Smooth muscle cell (in vitro differentiated cells): Measurements from ENCODE around the gene TMEM132E. TPM values are rescaled to one million over a fixed set of nuclear protein-coding genes. Genes with fewer than 3 reads are reported as not detected.

ENCODE experiments used
- DNase-seq: peaks from one replicate; lab custom pipeline; 2025; ENCODE audit not compliant: unreplicated experiment; lab: John Stamatoyannopoulos, UW
- H2AFZ ChIP-seq: fragments of 200-600 bp; sonication (generic); 2 replicates; pipeline ENCODE4 v1.6.0; 2016; ENCODE audit warnings: antibody characterized with exemption, low read depth, mild to moderate bottlenecking
- H3F3A ChIP-seq: fragments of 200-600 bp; sonication (generic); 2 replicates; pipeline ENCODE4 v1.6.0; 2017; ENCODE audit warnings: antibody characterized with exemption, low read depth
- H3K27ac ChIP-seq: fragments of 200-600 bp; sonication (generic); 2 replicates; pipeline ENCODE4 v1.5.1; 2016; ENCODE audit warnings: low read depth, mild to moderate bottlenecking
- H3K27me3 ChIP-seq: fragments of 200-600 bp; sonication (generic); 2 replicates; pipeline ENCODE4 v1.6.1; 2016; ENCODE audit warnings: low read depth, mild to moderate bottlenecking
- H3K36me3 ChIP-seq: fragments of 200-600 bp; sonication (generic); 2 replicates; pipeline ENCODE4 v1.5.1; 2016; ENCODE audit warnings: low read depth
- H3K4me1 ChIP-seq: fragments of 200-600 bp; sonication (generic); 2 replicates; pipeline ENCODE4 v1.5.1; 2016; ENCODE audit warnings: low read depth
- H3K4me2 ChIP-seq: fragments of 200-600 bp; sonication (generic); 2 replicates; pipeline ENCODE4 v1.6.0; 2016; ENCODE audit warnings: mild to moderate bottlenecking
- H3K4me3 ChIP-seq: fragments of 200-600 bp; sonication (generic); 2 replicates; pipeline ENCODE4 v1.5.1; 2016; ENCODE audit warnings: mild to moderate bottlenecking
- H3K79me2 ChIP-seq: fragments of 200-600 bp; sonication (generic); 2 replicates; pipeline ENCODE4 v1.6.0; 2016; ENCODE audit warnings: low read depth, mild to moderate bottlenecking
- H3K9ac ChIP-seq: fragments of 200-600 bp; sonication (generic); 2 replicates; pipeline ENCODE4 v1.6.0; 2016; ENCODE audit warnings: low read depth
- H3K9me3 ChIP-seq: fragments of 200-600 bp; sonication (generic); replicated peaks from 2 replicates; pipeline ENCODE4 v1.5.1; 2016; ENCODE audit warnings: low read depth
- H4K20me1 ChIP-seq: fragments of 200-600 bp; sonication (generic); 2 replicates; pipeline ENCODE4 v1.6.0; 2016; ENCODE audit warnings: low read depth
- WGBS: methylation state at CpG from one replicate; pipeline ENCODE4 v1.1.7; 2016; ENCODE audit warnings: low lambda C conversion rate; 5-methylcytosine and 5-hydroxymethylcytosine counted together
- polyA plus RNA-seq: library from polyadenylated mRNA; unstranded; fragments of >200 nt; fragmentation: Nextera tagmentation; extraction: Ambion mirVana; gene quantifications from 2 replicates; pipeline ENCODE4 v1.2.1, GENCODE V29; 2016
- total RNA-seq: library from RNA; depleted of rRNA; stranded (reverse); fragments of >200 nt; gene quantifications from 2 replicates; pipeline ENCODE4 v1.2.3, GENCODE V29; 2014
- TF ChIP-seq, protein P1 (sequence below): fragments of 200-600 bp; sonication (generic); IDR thresholded peaks from 2 replicates; pipeline ENCODE4 v1.5.1; 2017; ENCODE audit warnings: borderline replicate concordance, mild to moderate bottlenecking, antibody characterized with exemption; ENCODE audit not compliant: insufficient read depth, poor library complexity, severe bottlenecking

Gene TMEM132E, protein sequence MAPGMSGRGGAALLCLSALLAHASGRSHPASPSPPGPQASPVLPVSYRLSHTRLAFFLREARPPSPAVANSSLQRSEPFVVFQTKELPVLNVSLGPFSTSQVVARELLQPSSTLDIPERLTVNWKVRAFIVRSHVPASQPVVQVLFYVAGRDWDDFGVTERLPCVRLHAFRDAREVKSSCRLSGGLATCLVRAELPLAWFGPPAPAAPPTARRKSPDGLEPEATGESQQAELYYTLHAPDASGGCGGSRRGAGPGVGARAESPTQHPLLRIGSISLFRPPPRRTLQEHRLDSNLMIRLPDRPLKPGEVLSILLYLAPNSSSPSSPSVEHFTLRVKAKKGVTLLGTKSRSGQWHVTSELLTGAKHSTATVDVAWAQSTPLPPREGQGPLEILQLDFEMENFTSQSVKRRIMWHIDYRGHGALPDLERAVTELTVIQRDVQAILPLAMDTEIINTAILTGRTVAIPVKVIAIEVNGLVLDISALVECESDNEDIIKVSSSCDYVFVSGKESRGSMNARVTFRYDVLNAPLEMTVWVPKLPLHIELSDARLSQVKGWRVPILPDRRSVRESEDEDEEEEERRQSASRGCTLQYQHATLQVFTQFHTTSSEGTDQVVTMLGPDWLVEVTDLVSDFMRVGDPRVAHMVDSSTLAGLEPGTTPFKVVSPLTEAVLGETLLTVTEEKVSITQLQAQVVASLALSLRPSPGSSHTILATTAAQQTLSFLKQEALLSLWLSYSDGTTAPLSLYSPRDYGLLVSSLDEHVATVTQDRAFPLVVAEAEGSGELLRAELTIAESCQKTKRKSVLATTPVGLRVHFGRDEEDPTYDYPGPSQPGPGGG (N-terminal part only)
- 0.13 TPM in 1 of 2 replicates, not detected in the other for total RNA-seq
- 0.17 TPM in 1 of 2 replicates, not detected in the other for polyA plus RNA-seq

DNA sequence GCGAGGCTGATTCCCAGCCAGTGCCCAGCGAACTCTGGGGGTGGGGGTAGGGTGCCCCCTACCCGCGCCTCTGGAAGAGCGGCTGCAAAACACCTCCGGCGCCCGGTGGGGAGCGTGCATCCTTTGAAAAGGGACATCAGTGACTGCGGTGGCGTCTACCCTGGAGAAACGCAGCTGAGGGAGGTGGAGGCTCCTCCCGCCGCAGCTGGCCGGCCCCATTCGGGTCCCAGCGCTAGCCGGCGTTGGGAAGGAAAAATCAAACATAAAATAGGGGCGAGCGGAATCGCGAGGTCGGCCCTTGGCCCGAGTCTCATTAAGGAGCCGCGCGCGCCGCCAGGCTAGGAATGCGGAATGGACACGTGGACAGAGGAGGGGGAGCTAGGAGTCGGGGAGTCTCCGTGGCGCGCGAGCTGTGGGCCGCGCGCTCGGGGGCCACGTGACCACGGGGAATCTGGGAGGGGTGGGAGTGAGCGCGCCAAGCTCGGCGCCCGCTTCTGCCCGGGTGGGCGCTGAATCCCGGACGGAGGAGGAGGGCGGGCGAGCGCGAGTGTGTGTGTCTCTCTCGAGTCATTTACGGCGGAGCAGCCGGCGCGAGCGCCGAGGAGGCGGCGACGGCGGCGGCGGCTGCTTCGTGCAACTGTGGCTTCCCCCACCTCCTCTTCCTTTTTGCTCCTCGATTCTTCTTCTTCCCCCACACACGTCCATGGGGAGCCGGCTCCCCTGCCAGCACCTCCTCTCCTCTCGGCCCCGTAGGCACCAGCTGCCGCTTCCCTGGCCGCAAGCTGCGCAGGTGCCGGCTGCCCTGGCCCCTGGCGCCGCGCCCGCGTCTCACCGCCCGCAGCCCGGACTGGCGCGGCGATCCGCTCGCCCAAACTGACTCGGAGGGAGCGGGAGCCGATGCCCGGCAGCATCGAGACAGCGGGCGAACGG, at the start of gene TMEM132E:
Gene TMEM132E, plus strand, starts transcription at position 566 of the 930 bp plus-strand sequence. CDS start 1,495 bp downstream, outside the sequence.
- H3K9me3 ChIP-seq: no peaks in the 10 kb centered on the region
- H3K4me1 ChIP-seq: peaks cover 36% of the 10 kb centered on the region
- H2AFZ ChIP-seq: peak within 1 kb of the TSS; percentile 61
- peaks cover 98% of the 10 kb centered on the region for H3K27me3 ChIP-seq
- H3K79me2 ChIP-seq: no peaks in the 10 kb centered on the region
- peaks cover 6% of the 10 kb centered on the region for H4K20me1 ChIP-seq
- H3K27ac ChIP-seq: no peak within 1 kb of the TSS
- peak within 1 kb of the TSS; percentile 87 for H3K4me2 ChIP-seq
- H3F3A ChIP-seq: no peaks in the 10 kb centered on the region
- peak; percentile 14 for DNase-seq
- H3K36me3 ChIP-seq: no peaks in the 10 kb centered on the region
- TF ChIP-seq, protein P1, sequence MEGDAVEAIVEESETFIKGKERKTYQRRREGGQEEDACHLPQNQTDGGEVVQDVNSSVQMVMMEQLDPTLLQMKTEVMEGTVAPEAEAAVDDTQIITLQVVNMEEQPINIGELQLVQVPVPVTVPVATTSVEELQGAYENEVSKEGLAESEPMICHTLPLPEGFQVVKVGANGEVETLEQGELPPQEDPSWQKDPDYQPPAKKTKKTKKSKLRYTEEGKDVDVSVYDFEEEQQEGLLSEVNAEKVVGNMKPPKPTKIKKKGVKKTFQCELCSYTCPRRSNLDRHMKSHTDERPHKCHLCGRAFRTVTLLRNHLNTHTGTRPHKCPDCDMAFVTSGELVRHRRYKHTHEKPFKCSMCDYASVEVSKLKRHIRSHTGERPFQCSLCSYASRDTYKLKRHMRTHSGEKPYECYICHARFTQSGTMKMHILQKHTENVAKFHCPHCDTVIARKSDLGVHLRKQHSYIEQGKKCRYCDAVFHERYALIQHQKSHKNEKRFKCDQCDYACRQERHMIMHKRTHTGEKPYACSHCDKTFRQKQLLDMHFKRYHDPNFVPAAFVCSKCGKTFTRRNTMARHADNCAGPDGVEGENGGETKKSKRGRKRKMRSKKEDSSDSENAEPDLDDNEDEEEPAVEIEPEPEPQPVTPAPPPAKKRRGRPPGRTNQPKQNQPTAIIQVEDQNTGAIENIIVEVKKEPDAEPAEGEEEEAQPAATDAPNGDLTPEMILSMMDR: no peak
- peak within 1 kb of the TSS; percentile 49 for H3K4me3 ChIP-seq
- H3K9ac ChIP-seq: no peak within 1 kb of the TSS
- 2% methylated on average over 94 of the region's 101 CpGs for WGBS

DNA sequence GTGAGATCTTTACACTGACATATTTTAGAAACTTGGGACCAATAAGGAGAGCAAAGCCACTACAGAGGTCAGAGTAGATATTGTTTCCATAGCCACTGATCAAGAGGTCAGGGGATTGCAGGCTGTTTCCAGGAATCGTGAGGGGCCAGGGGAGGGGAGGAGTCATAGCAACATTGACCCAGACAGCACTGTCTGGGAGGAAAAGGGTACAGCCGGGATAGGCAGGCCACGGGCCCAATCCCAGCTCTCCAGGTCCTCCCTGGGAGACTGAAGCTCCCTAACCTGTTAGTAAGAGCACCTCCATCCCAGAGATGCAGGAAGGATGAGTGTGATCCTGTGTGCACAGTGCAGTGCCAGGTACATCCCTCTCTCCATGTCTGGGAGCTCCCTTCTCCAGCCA, 48.5 kb upstream of the TMEM132E start:
- WGBS: 53% methylated on average over 3 of the region's 3 CpGs
- no peaks in the 10 kb centered on the region for H3F3A ChIP-seq
- TF ChIP-seq, protein P1: no peak
- H3K36me3 ChIP-seq: no peaks in the 10 kb centered on the region
- H4K20me1 ChIP-seq: no peaks in the 10 kb centered on the region
- H3K27me3 ChIP-seq: peaks cover under 1% of the 10 kb centered on the region
- no peaks in the 10 kb centered on the region for H3K9me3 ChIP-seq
- H3K4me3 ChIP-seq: no peak overlapping the region
- DNase-seq: no peak
- H3K27ac ChIP-seq: no peak overlapping the region
- H3K9ac ChIP-seq: no peak overlapping the region
- no peak overlapping the region for H2AFZ ChIP-seq
- H3K4me1 ChIP-seq: no peaks in the 10 kb centered on the region
- H3K79me2 ChIP-seq: no peaks in the 10 kb centered on the region
- no peak overlapping the region for H3K4me2 ChIP-seq

DNA sequence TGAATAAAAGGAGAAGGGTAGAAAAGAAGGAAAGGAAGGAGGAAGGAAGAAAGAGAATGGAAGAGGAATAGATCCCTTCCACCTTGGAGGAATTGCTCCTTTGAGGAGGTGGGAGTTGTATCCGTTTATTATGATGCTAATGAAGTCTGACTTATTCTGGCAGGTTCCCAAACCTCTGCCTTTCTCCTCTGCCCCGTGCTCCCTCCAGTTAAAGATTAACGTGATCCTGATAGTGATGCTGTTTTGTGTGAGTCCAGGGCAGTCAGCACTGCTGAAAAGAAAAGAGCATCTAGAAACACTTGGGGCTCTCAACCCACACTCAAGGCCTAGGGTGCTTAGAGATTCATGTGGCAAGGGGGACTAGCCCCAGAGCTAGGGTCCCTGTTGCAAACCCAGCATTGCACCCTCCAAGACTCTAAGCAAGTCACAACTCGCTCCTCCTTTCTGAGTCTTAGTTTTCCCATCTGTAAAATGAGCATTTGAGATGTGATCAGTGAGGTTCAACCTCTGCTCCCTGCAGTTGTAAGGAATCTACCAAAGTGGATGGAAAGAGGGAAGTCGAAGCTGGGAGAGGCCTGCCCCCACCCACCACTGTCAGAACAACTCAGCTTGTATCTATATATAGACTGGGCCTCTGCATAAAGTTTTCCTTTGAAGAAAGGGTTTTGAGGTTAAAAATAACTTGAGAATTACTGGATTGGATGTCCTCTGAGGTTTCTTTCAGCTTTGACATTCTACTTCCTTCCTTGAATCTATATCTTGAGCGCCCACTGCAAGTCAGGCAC, 46.9 kb upstream of the TMEM132E start:
- WGBS: 50% methylated on average over 6 of the region's 6 CpGs

More for the DNA sequence above, 46.9 kb upstream of the TMEM132E start:
- no peak for DNase-seq
- Histone ChIP-seq H2AFZ (no peak overlapping the region), H3K9ac (no peak overlapping the region), H3K4me3 (no peak overlapping the region), H3K4me2 (no peak overlapping the region), H3K27me3 (peaks cover 7% of the 10 kb centered on the region), H4K20me1 (no peaks in the 10 kb centered on the region), H3K36me3 (no peaks in the 10 kb centered on the region), H3K9me3 (no peaks in the 10 kb centered on the region), H3K79me2 (no peaks in the 10 kb centered on the region), H3K27ac (no peak overlapping the region), H3F3A (no peaks in the 10 kb centered on the region), H3K4me1 (no peaks in the 10 kb centered on the region)
- TF ChIP-seq, protein P1: no peak
